GM12892 (cell line): Measurements from ENCODE around the gene SH3D19.

Experiments
- POLR2A ChIP-seq: IDR thresholded peaks from 2 replicates; pipeline ENCODE4 v1.6.1; 2011; ENCODE audit warnings: low read depth, low read length, control low read depth
- POLR2AphosphoS5 ChIP-seq: IDR thresholded peaks from 2 replicates; pipeline ENCODE4 v1.6.1; 2011; ENCODE audit warnings: low read depth, low read length, control low read depth
- TAF1 ChIP-seq: IDR thresholded peaks from 2 replicates; pipeline ENCODE4 v1.6.1; 2011; ENCODE audit warnings: low read depth, mild to moderate bottlenecking, control low read depth, low read length, borderline replicate concordance

- TF ChIP-seq POLR2A, result no peak
- no peak for TF ChIP-seq POLR2AphosphoS5
- TF ChIP-seq TAF1, result no peak
These were observed 65.7 kb downstream of the SH3D19 start for GRCh38 chr4:151259752-151260151.
